HG03575 (cell line): ENCODE data around the gene GSTK1.
"Not testable (repeated sequence)": the region's sequence is repeated elsewhere in the genome, so short reads cannot be mapped to it uniquely, and the experiment has no call there.

ENCODE experiments used
- ATAC-seq: cut with Tn5 transposase; IDR thresholded peaks from one replicate; pipeline ENCODE4 v1.9.1; 2021; ENCODE audit not compliant: unreplicated experiment, insufficient number of reproducible peaks, low FRiP score; ENCODE audit errors: extremely low read depth

The GSTK1 gene

DNA sequence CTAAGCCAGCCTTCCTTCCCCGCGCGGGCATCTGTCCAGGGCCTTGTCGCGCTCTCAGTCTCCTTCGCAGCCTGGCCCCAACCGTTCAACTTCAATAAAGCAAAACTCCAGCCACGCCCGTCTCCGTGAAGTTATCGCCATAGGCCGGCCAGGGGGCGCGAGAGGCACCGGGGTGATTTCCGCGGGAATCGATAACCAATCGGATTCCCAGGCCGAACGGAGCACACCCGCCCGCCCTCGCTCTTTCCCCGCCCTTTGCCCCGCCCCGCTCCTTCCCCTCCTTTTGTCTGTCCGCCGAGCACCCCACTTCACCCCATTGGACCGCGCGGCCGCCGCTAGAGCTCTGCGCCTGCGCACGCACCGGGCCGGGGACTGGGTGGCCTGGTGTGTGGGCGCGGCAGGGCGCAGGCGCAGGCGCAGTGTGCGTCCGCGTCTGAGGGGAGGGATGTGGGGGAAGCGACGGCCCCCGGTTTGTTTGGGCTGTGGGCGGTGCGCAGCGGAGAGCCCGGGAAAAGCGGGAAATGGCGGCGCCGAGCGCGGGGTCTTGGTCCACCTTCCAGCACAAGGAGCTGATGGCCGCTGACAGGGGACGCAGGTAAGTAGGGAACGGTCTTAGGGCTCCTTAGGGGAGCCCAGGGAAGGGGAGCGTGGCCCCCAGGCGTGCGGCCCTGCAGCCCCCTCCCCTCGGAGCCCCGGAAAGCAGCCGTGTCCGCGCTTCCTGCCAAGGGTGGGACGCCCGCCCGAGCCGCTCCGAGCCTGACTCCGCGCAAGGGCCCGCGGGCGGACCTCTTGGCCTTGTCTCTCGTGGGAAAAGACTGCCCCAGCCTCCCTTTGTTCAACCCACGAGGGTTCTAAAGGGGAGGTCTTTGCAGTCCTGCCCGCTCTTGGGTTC, 24.9 kb downstream of the GSTK1 start, which contains the start of gene CASP2:
CASP2 (plus strand) TSS at position 417 of the 892 bp plus-strand sequence; CDS start at position 522, 105 bp downstream.
- peak; percentile 50 for ATAC-seq

DNA sequence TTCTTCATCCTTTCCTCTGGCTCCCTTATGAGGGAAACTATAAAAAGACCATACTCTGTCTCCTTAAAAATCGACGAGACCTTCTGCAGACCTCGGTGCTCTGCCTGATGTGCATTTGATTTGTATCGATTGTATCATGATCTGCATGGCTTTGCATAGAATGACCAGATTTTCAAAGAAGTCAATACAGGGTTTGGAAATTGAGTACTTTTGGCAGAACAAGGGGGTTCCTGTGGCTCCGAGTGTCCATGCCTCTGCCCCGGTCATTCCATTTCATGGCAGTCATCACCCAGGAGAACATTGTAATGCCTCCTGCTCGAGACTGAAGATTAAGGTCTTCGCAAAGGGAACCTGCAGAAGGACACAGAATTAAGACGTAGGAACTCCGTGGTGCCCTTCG, 25.6 kb downstream of the GSTK1 start:
- peak; percentile 2 for ATAC-seq

DNA sequence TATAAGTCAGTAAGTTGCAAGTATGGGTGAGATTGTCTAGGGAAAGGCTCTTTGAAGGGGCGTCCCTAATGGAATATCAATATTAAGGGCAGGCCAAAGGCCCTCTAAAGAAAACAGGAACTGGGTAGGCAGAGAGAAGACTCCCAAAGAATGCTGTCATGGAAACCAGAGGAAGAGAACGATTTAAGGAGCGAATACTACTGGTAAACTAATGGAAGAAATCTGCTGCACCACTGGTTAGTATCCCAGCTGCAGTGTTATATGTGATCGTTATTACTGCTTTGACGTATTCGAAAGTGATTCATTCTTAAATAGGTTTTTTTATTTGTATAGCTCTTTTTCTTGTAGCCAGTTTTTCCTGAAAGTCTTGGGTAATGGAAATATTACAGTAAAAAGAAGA, 26.2 kb downstream of the GSTK1 start:
- ATAC-seq: no peak

DNA sequence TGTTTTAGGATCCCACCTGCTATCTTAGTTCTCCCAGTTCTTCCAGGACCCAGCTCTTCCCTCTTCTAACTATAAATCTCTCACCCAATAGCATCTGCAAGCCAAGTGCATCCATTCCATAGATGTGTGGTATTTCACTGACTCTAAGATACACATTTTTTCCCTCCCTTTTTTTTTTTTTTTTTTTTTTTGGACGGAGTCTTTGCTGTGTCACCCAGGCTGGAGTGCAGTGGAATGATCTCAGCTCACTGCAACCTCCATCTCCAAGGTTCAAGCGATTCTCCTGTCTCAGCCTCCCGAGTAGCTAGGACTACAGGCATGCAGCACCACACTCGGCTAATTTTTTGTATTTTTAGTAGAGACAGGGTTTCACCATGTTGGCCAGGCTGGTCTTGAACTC, 26.6 kb downstream of the GSTK1 start:
- ATAC-seq: not testable (repeated sequence)

DNA sequence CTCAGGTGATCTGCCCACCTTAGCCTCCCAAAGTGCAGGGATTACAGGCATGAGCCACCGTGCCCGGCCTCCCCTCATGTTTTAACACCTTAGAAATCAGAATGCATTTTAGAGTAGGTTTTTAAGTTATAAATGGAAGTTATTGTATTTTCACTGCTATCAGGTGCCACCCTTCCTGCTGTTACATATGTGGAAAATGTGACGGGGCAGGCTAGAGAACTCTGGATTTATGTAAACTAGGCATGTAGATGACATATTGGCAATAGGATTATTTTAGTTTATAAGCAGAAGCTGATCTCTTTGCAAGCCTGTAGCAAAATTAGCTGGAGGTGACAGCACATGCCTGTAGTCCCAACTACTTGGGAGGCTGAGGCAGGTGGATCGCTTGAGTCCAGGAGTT, 27.1 kb downstream of the GSTK1 start:
- ATAC-seq: no peak

DNA sequence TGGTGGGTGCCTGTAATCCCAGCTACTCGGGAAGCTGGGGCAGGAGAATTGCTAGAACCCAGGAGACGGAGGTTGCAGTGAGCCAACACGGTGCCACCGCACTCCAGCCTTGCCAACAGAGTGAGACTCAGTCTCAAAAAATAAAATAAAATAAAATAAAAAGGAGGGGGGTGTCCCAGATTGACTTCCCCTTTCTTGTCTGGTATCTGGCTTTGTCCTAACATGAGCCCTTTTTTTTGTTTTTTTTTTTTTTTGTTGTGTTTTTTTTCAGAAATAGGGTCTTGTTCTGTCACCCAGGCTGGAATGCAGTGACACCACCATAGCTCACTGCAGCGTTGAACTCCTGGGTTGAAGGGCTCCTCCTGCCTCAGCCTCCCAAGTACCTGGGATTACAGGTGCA, 29.6 kb downstream of the GSTK1 start:
- ATAC-seq: no peak

DNA sequence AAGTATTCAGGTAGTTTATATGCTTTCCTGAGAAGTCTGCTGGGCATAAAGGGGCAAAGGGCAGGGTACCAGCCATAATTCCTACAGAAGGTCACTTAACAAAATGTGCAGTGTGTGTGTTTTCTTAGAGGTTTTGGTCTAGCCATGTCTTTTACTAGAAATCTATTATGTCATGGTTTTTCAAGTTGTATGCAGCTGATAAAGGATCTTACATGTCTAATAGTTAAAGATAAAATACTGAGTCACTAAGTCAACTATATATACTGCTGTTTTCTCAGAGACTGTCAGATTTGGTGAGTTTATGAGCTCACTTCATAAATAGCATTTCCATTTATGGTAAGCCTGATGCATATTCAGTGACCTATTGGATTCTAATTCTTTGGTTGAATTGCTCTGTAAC, 32.6 kb downstream of the GSTK1 start:
- no peak for ATAC-seq

DNA sequence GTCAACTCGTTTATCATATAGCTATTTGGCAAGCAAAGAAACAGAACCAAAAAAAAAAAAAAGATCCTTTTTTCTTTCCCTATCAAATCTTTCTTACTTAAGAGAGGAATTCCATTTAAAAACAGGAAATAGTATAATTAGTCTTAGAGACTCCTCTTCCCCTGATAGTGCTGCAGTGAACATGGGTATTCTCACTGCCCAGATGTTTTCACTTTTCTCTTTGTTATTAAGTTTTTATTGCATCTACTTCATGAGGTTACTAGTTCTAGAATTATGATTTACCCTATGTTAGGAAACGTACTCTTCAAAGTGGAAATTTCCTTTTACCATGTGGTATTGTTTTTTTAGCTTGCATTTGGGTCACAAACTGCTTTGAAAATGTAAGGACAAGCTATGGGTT, 33.4 kb downstream of the GSTK1 start:
- no peak for ATAC-seq

DNA sequence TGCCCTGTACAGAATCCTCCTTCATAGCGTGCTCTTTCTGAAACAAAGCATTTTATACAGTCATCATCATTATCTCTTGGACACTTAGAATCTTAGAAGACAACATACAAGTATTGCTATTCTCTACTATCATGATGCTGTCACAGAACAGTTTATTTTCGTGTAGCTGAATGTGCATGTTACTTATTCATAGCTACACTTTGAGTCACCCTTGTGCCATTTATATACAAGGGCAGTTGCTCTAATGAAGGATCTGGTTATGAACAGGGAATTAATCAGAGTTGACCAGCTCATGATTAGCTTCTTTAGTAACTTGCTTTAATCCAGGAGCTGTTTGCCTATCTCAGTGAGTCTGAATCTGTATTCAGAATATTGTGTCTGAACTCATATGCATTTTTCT, 36.1 kb downstream of the GSTK1 start:
- no peak for ATAC-seq

DNA sequence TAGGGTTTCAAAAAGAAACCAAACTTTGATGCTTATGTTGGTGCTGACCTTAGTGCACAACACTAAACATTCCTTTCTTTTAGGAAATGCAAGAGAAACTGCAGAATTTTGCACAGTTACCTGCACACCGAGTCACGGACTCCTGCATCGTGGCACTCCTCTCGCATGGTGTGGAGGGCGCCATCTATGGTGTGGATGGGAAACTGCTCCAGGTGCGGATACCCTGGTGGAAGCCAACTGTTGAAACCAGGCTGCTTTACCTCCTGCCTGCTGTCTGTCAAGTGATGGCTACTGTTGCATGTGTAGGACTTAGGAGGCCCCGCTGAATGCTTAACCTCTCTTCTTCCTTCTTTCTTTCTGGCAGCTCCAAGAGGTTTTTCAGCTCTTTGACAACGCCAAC, 36.6 kb downstream of the GSTK1 start:
- no peak for ATAC-seq

DNA sequence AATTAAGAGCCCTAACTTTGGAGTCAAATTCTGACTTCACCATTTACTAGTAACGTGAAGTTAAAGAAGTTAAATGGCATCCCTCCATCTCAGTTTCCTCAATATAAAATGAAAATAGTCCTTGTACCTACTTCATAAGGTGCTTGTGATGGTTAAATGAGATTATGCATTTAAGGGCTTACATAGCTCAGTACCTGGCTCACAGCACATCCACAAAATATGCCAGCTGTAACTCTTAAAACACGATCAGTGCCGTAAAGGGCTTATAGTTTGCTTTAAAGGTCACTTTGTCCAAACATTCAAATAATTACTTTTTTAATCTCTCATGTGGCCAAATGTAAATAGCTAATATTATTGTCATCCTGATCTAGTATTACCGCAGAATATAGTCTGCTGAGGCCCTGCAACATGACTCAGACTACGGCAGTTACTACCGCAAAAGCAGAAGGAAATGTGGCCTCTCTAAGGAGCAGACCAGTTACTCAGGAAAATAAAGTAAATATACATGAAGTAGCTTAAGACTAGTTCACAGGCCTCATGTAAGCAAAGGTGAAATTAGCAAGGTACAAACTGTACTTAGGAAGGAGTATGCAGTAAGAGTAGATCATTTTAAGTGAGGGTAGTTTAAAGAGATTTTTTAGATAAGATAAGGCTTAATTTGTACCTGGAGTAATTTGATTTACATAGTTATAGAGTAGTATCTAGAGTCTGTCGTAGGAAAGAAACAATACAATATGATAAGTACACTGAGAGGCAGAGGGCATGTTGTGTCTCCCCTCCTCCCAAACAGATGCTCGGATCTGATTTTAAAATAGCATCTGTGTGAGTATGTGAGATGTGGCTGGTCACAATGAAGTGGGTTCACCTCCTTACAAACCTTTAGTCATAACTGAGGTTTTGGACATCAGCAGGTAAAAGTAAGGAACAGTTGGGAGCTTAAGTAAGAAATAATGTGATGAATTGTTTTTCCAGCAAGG, 38.0 kb downstream of the GSTK1 start:
- no peak for ATAC-seq

DNA sequence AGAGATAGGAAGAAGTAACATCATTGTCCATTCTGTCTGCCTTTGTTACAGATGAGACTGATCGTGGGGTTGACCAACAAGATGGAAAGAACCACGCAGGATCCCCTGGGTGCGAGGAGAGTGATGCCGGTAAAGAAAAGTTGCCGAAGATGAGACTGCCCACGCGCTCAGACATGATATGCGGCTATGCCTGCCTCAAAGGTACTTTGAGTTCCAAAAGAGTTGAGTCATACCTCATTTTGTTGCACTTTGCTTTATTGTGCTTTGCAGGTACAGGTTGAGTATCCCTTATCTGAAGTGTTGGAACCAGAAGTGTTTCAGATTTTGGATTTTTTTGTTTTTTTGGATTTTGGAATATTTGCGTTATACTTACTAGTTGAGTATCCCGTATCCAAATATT, 40.5 kb downstream of the GSTK1 start:
- no peak for ATAC-seq

DNA sequence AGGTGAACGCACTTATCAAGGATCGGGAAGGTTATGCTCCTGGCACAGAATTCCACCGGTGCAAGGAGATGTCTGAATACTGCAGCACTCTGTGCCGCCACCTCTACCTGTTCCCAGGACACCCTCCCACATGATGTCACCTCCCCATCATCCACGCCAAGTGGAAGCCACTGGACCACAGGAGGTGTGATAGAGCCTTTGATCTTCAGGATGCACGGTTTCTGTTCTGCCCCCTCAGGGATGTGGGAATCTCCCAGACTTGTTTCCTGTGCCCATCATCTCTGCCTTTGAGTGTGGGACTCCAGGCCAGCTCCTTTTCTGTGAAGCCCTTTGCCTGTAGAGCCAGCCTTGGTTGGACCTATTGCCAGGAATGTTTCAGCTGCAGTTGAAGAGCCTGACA, 41.7 kb downstream of the GSTK1 start:
- no peak for ATAC-seq

DNA sequence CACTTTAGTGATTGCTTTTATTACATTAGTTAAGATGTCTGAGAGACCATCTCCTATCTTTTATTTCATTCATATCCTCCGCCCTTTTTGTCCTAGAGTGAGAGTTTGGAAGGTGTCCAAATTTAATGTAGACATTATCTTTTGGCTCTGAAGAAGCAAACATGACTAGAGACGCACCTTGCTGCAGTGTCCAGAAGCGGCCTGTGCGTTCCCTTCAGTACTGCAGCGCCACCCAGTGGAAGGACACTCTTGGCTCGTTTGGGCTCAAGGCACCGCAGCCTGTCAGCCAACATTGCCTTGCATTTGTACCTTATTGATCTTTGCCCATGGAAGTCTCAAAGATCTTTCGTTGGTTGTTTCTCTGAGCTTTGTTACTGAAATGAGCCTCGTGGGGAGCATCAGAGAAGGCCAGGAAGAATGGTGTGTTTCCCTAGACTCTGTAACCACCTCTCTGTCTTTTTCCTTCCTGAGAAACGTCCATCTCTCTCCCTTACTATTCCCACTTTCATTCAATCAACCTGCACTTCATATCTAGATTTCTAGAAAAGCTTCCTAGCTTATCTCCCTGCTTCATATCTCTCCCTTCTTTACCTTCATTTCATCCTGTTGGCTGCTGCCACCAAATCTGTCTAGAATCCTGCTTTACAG, 42.3 kb downstream of the GSTK1 start:
- no peak for ATAC-seq

DNA sequence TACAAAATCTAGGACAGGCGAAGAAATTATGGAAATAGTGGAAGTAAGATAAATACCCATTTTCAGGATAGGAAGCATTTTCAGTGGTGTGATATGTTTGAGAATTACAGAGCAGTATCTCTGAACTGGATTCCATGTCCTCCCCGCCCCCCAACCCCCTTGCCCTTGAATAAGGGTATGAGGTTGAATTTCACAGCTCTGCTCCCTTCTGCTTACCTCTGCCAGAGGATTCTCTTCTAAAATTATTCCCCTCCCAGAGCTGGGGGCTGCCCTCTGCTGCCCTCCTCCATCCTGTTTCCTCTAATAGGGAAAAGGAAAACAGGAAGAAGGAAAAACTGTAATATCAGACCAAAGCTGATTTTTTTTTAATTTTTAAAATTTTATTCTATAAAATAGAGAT, 45.4 kb downstream of the GSTK1 start:
- ATAC-seq: no peak

DNA sequence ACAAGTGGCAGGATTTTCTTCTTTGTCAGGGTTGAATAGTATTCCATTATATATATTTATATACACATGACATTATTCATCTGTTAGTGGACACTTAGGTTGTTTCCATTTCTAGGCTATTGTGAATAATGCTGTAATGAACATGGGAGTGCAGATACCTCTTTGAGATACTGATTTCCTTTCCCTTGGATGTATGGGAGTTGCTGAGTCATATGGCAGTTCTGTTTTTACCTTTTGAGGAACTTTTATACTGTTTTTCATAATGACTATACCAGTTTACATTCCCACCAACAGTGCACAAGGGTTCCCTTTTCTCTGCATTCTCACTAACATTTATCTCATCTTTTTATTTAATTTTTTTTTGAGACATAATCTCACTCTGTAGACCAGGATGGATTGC, 50.9 kb downstream of the GSTK1 start:
- ATAC-seq: no peak

DNA sequence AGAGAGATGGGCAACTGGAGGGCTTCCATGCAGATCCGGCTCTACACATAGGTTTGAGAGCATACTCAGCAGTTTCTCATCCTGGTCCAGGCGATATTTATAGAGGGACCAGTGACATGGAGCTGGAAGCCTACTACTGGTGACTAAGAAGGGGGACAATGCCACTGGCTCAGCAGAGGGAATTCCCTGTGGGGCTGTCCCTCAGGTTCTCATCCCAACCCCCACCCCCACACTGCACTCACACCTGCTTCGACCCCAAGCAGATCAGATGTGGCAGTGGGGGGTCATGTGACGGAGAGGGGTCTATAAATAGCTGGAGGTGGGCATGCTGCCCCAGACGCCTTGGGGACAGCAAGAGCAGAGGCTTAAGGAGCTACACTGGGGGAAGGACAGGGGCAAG, 52.5 kb downstream of the GSTK1 start, which contains the start of gene CLCN1:
CLCN1 (plus strand) TSS at position 336 of the 400 bp plus-strand sequence. CDS start 102 bp downstream, outside the sequence.
- no peak for ATAC-seq

DNA sequence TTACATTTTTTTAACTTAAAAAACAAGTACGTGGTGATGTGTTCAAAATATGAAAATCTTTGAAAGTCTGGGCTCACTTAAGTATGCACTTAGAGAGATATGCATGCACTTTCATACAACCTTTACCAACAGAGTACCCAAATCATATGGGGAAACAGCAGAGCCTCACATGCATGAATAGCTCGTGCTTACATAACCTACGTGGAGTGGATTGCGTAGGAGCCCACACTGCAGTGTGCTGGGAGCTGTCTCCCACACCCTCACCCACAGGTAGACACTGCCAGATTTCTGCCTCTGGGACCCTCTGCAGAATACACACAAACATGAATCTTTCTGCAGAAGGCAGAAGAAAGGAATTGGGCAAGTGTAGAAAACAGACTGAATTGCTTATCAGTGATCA, 53.3 kb downstream of the GSTK1 start:
- ATAC-seq: no peak

DNA sequence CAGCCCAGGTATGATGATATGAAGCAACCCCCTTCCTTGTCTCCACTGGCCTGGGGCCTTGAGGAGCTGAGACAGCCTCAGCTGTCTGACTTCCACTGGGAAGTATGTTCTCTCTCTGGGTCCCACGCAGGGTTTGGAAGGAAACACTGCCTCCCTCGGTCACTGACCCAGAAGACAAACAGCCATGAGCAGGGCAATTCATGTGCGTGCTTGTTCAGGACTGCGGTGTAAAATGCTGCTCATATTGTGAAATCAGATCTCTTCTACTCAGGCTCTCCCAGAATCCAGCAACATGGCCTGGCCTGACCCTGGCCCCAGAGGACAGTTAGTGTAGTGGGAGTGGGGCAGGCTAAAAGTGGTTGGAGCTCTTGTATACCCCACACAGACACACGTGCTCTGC, 55.4 kb downstream of the GSTK1 start:
- no peak for ATAC-seq
